BE2C (cell line): ENCODE data around the gene POLE.
"Not testable (repeated sequence)": the region's sequence is repeated elsewhere in the genome, so short reads cannot be mapped to it uniquely, and the experiment has no call there.

Experiments used
- DNase-seq: peaks from one replicate; pipeline ENCODE4 v3.0.0-alpha.2; 2020
- H3K27me3 ChIP-seq: fragments of 250-450 bp; sonication (Bioruptor Pico); 2 replicates; pipeline ENCODE4 v1.5.1; 2020; ENCODE audit warnings: mild to moderate bottlenecking
- H3K36me3 ChIP-seq: fragments of 250-450 bp; sonication (Bioruptor Pico); 2 replicates; pipeline ENCODE4 v1.5.1; 2020; ENCODE audit warnings: mild to moderate bottlenecking
- H3K4me1 ChIP-seq: fragments of 250-450 bp; sonication (Bioruptor Pico); 2 replicates; pipeline ENCODE4 v1.5.1; 2020
- H3K4me3 ChIP-seq: 2 replicates; pipeline ENCODE4 v1.5.1; 2011; ENCODE audit warnings: low read depth, low read length
- H3K9me3 ChIP-seq: fragments of 250-450 bp; sonication (Bioruptor Pico); 2 replicates; pipeline ENCODE4 v1.5.1; 2020
- TF ChIP-seq, protein P1 (sequence below): IDR thresholded peaks from 2 replicates; pipeline ENCODE4 v1.5.1; 2012; ENCODE audit warnings: mild to moderate bottlenecking, low read depth, low read length

The POLE gene

DNA sequence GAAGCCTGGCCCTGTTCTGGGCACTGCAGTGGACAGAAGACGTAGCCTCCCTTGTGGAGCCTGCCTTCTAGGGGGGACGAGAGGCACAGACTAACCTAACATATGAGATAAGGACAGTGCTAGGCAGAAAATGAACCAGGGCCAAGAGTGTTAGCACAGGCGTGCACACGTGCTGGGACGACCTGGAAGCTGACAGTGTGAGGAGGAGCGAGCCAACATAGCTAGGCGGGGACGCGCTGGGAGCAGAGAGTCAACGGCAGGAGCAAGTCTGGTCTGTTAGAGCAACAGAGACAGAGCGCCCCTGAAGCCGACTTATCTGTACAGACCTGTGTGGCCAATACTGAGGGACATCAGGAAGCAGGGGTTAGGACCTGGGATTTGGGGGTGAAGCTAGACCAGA, 8.3 kb upstream of the POLE start:
- peaks cover 26% of the 10 kb centered on the region for H3K36me3 ChIP-seq
- no peaks in the 10 kb centered on the region for H3K4me1 ChIP-seq
- H3K4me3 ChIP-seq: no peak overlapping the region
- H3K9me3 ChIP-seq: no peaks in the 10 kb centered on the region
- H3K27me3 ChIP-seq: no peaks in the 10 kb centered on the region
- DNase-seq: no peak
- TF ChIP-seq, protein P1, sequence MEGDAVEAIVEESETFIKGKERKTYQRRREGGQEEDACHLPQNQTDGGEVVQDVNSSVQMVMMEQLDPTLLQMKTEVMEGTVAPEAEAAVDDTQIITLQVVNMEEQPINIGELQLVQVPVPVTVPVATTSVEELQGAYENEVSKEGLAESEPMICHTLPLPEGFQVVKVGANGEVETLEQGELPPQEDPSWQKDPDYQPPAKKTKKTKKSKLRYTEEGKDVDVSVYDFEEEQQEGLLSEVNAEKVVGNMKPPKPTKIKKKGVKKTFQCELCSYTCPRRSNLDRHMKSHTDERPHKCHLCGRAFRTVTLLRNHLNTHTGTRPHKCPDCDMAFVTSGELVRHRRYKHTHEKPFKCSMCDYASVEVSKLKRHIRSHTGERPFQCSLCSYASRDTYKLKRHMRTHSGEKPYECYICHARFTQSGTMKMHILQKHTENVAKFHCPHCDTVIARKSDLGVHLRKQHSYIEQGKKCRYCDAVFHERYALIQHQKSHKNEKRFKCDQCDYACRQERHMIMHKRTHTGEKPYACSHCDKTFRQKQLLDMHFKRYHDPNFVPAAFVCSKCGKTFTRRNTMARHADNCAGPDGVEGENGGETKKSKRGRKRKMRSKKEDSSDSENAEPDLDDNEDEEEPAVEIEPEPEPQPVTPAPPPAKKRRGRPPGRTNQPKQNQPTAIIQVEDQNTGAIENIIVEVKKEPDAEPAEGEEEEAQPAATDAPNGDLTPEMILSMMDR: no peak

DNA sequence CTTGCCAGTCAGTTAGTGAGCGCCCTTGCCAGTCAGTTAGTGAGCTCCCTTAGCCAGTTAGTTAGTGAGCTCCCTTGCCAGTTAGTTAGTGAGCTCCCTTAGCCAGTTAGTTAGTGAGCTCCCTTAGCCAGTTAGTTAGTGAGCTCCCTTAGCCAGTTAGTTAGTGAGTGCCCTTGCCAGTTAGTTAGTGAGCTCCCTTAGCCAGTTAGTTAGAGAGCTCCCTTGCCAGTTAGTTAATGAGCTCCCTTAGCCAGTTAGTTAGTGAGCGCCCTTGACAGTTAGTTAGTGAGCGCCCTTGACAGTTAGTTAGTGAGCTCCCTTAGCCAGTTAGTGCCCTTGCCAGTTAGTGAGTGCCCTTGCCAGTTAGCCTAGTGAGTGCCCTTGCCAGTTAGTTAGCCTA, 7.7 kb upstream of the POLE start:
- DNase-seq, H3K4me1 ChIP-seq, H3K4me3 ChIP-seq, H3K27me3 ChIP-seq, H3K9me3 ChIP-seq: not testable (repeated sequence)
- H3K36me3 ChIP-seq: peaks cover 26% of the 10 kb centered on the region

DNA sequence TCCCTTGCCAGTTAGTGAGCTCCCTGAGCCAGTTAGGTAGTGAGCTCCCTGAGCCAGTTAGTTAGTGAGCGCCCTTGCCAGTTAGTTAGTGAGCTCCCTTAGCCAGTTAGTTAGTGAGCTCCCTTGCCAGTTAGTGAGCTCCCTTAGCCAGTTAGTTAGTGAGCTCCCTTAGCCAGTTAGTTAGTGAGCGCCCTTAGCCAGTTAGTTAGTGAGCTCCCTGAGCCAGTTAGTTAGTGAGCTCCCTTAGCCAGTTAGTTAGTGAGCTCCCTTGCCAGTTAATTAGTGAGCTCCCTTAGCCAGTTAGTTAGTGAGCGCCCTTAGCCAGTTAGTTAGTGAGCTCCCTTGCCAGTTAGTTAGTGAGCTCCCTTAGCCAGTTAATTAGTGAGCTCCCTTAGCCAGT, 4.9 kb upstream of the POLE start:
- not testable (repeated sequence) for DNase-seq, H3K9me3 ChIP-seq, H3K4me3 ChIP-seq, H3K4me1 ChIP-seq, H3K27me3 ChIP-seq
- H3K36me3 ChIP-seq: peaks cover 20% of the 10 kb centered on the region

DNA sequence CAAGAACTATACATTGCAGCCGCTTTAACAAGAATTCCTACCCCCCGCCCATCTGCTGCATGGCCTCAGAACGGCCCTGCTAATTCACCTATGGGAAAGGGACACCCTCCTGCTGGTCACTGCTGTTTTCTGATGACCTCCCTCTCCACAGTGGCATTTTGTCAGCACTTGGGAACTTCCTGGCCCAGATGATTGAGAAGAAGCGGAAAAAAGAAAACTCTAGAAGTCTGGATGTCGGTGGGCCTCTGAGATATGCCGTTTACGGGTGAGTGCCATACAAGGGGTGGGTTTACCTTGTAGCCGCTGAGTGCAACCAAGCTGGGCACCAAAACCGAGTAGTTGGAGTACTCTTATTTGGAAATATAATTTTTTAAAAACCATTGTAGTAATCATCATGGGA, 3.0 kb upstream of the POLE start:
- no peak overlapping the region for H3K4me3 ChIP-seq
- no peaks in the 10 kb centered on the region for H3K9me3 ChIP-seq
- 0 out of 2 replicates have a peak, but pooled peaks cover 2% of the 10 kb centered on the region for H3K27me3 ChIP-seq
- TF ChIP-seq, protein P1: no peak
- no peaks in the 10 kb centered on the region for H3K4me1 ChIP-seq
- no peak for DNase-seq
- H3K36me3 ChIP-seq: peaks cover 6% of the 10 kb centered on the region

DNA sequence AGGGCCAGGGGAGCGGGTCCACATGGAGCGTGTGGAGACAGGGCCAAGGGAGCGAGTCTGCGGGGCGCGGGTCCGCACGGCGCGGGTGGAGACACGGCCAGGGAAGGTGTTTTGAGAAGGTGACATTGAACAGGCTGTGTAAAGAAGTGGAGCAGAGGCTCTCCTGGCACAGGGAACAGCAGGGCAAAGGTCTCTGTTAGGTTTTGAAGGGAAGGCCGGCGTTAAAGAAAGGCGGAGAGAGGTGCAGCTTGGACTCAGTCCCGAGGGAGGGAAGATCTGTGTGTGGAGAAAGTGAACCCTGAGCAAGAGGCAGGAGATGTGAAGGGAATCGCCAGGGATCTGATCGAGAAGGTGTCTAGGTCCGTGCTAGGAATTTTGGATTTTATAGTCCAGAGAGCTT, 2.1 kb upstream of the POLE start:
- H3K9me3 ChIP-seq: no peaks in the 10 kb centered on the region
- DNase-seq: no peak
- H3K4me3 ChIP-seq: no peak overlapping the region
- TF ChIP-seq, protein P1: no peak
- 0 out of 2 replicates have a peak, but pooled peaks cover 2% of the 10 kb centered on the region for H3K27me3 ChIP-seq
- peaks cover 6% of the 10 kb centered on the region for H3K36me3 ChIP-seq
- no peaks in the 10 kb centered on the region for H3K4me1 ChIP-seq

DNA sequence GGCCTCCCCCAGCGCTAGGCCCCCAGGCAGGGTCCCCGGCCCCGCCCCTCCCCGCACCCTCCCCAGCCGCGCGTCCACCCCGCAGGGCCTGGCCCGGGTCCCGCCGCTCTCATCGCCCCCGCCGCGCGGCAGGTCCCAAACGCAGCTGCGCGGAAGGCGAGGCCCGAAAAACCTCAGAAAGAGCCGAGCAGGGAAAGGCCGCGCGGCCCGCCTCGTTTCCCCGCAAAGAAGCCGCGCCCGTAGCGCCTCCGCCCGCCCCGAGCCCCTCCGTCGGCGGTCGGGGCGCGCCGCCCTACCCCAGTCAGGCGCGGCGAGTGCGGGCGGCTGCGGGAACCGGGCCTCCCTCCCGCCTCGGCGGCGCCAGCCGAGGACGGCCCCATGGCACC, 324 bp downstream of the POLE start:
- TF ChIP-seq, protein P1: no peak
- Histone ChIP-seq H3K27me3 (0 out of 2 replicates have a peak, but pooled peaks cover 2% of the 10 kb centered on the region), H3K4me3 (peak overlapping the region; percentile 66), H3K4me1 (no peaks in the 10 kb centered on the region), H3K36me3 (peaks cover 6% of the 10 kb centered on the region), H3K9me3 (no peaks in the 10 kb centered on the region)
- no peak for DNase-seq

DNA sequence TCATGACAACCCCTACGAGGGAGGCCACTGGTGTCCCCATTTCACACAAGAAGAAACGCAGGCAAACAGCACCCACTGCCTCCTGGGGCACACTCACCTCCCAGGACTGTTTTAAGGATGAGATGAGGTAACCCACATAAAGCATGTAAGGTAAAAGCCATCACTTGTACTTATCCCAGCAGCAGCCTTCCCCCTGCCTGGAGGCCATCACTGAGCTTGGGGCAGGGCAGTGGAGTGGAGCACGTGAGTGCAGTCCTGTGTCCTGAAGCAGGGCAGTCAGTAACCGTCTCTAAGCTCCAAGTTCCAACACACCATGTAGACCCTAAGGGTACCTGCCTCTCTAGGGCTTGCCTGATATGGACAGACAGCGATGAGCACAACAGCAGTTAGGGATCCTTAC, 1.7 kb downstream of the POLE start:
- H3K36me3 ChIP-seq: peaks cover 3% of the 10 kb centered on the region; the same call in 1 of the 2 replicates
- TF ChIP-seq, protein P1: no peak
- no peaks in the 10 kb centered on the region for H3K9me3 ChIP-seq
- H3K4me3 ChIP-seq: no peak overlapping the region
- DNase-seq: no peak
- H3K4me1 ChIP-seq: no peaks in the 10 kb centered on the region
- H3K27me3 ChIP-seq: 0 out of 2 replicates have a peak, but pooled peaks cover 2% of the 10 kb centered on the region
